ENCODE measurements around the gene ARHGAP10.

- TF ChIP-seq CTCF (IDR thresholded peaks at IDR 0.05) (no peak), EP300 (IDR thresholded peaks at IDR 0.05) (no peak), POLR2A (IDR thresholded peaks at IDR 0.05) (no peak)
Measured at GRCh38 chr4:147985376-147985775, 253.5 kb downstream of the ARHGAP10 start.
